SH-SY5Y (cell line): ENCODE data around the gene PTPRD.

Experiments used
- GATA2 ChIP-seq: IDR thresholded peaks from 2 replicates; pipeline ENCODE4 v1.6.1; 2011; ENCODE audit warnings: mild to moderate bottlenecking, low read depth, low read length
- GATA3 ChIP-seq: IDR thresholded peaks from 2 replicates; pipeline ENCODE4 v1.6.1; 2011; ENCODE audit warnings: low read depth, mild to moderate bottlenecking, low read length, moderate library complexity

- TF ChIP-seq GATA3: no peak
- no peak for TF ChIP-seq GATA2
Measured at GRCh38 chr9:9257999-9258498, 1354.8 kb downstream of the PTPRD start.
